NK-92 treated with Interleukin-12 subunit alpha and Interleukin-12 subunit beta, amount 100 ng/mL, for 24 hours (cell line): Measurements from ENCODE around the gene UBD.

Source experiments
- DNase-seq: peaks from one replicate; lab custom pipeline; 2025; lab: John Stamatoyannopoulos, UW

The UBD gene

GRCh38 chr6:29559524-29560287 is at the start of gene UBD:
UBD (minus strand) TSS chr6:29559732; CDS start chr6:29559701, 31 bp downstream.
- DNase-seq = no peak

GRCh38 chr6:29608131-29608530 is 48.6 kb upstream of the UBD start:
- DNase-seq = no peak

GRCh38 chr6:29603930-29604329 is 44.4 kb upstream of the UBD start:
- DNase-seq = no peak

DNA sequence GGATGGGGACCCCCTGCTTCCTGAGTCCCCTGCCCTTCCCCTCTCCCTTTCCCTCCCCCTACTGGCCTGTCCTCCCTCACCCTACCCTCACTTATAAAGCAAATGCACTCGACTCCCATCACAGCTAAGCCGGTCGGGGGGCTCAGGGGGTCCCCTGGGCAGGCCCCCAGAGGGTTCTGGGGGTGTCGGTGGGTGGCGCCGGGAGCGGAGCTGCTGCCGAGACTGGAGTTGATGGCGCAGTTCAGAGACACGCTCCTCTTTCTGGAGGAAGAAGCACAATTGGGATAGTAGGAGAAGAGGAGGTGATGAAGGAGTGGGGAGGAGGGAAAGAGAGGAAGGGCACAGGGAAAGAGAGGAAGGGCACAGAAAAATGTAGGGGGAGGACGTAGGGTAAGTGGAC is 43.9 kb upstream of the UBD start:
- no peak for DNase-seq

DNA sequence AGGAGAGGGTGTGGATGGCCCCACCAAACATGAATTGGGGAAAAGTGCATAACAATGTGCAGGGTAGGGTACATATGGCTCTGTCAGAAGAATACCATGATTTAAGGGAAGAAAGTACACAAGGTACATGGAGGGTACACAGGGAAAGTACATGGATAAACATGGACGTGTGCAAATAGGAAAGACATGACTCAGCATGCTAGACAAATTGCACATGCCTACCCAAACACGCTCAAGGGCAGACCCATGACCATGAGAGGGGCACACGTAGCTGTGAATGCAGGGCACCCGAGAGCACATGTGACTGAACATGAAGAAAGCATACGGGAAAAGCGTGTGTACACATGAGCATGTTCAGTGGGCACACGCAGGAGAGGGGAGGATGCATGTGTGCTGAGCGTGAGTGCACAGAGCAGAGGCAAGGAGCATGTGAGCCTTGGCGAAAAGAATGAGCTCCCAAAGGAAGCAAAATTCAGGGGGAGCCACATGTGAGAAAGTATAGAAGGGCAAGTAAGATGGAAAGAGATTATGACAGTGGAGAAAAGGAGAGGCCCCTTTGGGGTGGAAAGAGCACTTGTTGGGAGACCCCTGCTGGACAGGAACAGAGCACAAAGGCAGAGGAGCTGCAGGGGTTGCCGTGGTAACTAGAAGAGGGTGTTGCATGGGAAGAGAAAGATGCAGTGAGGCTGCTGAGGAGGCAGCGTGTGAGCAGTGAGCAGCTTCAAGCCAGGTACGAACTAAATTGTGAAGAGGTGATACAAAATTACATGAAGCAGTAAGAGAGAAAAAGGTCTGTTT is 43.2 kb upstream of the UBD start:
- DNase-seq = no peak

DNA sequence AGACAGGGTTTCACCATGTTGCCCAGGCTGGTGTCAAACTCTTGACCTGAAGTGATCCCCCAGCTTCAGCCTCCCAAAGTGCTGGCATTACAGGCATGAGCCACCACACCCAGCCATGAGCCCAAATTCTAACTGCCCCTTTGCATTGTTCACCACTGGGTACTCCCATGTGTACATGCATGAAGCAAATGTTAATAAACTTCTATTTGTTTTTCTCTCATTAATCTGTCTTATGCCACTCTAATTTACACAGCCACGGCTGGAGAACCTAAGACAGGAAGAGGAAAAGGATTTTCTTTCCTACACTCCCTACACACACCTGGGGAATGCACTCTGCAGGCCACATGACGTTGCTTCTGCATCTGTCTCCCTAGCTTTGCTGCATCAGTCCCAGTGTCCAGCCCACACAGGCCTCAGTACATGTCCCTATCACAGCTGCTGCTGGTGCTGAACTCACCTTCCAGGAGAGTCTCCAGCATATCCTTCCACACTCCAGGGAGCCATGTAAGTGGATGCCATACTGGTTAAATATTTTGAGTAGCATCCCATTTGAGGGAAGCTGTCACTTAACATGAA is 38.7 kb upstream of the UBD start:
- DNase-seq = no peak

- no peak for DNase-seq
These were observed 37.7 kb upstream of the UBD start for GRCh38 chr6:29597184-29597583.

GRCh38 chr6:29596381-29596900 is 36.9 kb upstream of the UBD start:
- DNase-seq = no peak

DNA sequence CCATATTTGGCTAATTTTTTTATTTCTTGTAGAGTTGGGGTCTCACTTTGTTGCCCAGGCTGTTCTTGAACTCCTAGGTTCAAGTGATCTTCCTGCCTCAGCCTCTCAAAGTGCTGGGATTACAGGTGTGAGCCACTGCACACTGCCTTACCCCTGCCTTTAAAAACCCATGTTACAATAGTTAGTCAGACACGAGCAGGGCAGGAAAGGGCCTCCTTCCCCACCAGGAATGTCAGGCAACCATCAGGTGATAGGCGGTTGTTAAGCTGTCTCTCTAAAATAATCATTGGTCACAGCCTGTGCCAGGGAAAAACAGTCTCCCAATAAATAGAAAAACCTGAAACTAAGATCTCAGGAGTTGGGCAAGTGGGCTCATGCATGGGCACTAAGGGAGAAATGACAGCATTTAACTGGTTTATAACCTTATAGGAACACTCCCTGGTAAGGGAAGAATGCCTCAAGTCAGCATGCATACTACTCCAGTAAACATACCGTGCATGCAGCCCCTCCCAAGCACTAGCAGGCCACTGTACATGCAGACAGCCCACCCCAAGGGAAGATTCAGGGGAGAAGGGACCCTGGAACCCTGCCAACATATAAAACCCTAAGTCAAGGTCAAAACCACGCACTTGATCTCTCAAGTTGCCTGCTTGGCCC is 33.8 kb upstream of the UBD start:
- no peak for DNase-seq

DNA sequence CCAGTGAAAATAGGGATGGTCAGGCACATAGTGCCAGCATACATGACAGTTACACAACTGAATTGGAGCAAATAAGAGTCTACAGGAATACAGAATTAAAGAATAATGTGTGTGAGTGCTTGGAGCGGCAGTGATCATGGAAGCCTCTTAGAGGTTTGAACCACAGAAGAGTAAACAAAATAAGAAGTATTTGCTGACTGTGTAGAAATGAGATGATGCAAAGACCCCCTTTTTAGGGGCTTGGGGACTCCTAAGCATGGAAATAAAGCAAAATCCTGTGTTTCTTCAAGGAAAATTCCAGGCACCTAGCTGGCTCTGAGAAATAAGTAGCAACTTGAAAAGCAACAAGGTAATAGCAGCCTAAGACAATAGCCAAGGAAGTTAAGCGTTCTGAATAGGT is 32.1 kb upstream of the UBD start:
- no peak for DNase-seq

DNA sequence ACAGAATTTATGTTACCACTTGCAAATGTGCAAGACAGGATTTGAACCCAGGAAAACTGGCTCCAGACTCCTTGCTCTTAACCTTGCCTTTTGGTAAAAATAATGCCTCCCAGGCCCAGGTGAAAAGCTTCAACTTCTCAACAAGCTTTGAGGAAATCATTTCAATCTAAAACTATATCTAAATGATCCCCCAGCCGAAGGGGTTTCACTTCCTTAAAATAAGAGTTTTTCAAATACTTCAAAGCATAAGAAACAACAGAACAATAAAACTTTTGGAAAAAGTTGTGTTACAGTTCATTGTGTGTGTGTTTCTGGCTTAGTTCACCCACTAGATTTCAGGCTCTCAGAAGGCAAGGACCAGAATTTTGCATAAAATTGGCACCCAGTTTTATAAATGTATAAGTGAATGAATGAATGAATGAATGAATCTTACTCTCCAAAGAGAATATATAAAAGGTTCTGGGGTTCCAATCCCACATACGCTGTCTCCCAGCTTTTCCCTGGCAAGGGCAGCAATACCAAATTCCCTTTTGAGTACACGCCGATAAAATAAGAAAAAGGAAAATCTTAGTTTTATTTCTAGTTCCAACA is 30.8 kb upstream of the UBD start:
- no peak for DNase-seq

- DNase-seq = no peak
These were observed 30.0 kb upstream of the UBD start for GRCh38 chr6:29589423-29590048.

GRCh38 chr6:29584821-29585220 is 25.3 kb upstream of the UBD start, which contains the start of gene OR2H2:
OR2H2 (plus strand) TSS chr6:29585121; CDS start chr6:29587945, 2,824 bp downstream.
- no peak for DNase-seq

DNA sequence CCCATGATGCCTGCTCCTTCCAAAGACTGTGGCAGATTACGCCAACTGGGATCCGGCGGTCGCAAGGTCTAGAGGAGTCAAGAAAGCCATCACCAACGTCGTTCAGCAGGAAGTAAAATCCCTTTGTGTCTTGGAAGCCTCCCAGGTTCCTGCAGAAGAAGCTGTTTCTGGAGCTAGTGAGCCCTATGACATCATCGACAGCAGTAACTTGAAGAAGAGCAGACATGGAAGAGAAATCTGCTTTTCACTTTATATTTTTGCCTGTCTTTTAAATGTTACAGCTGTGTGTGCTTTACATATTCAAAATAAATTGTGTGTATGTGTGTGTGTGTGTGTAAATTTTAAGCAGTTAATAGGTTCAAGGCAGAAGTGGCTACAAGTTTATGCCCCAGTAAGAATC is 18.0 kb upstream of the UBD start:
- no peak for DNase-seq

GRCh38 chr6:29576056-29576455 is 16.5 kb upstream of the UBD start:
- DNase-seq = no peak

- no peak for DNase-seq
These were observed 8.5 kb upstream of the UBD start for GRCh38 chr6:29567991-29568390.

DNA sequence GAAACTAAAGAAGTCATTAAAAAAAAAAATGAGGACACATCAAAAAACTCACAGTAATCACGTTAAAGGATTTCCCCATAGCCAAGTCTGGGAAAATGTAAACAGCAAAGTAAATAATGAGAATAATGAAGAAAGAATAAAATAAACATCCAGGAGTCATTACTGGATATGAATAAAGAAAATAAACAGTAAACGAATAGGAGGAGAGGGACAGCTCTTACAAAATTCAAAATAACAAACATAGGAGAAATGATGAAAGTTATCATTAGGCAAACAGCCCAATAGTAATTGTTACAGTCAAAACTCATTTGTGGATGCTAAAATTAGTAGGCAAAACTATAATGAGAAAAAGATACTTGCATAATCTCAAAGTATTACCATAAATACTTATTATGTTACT is 8.0 kb upstream of the UBD start:
- DNase-seq = no peak

DNA sequence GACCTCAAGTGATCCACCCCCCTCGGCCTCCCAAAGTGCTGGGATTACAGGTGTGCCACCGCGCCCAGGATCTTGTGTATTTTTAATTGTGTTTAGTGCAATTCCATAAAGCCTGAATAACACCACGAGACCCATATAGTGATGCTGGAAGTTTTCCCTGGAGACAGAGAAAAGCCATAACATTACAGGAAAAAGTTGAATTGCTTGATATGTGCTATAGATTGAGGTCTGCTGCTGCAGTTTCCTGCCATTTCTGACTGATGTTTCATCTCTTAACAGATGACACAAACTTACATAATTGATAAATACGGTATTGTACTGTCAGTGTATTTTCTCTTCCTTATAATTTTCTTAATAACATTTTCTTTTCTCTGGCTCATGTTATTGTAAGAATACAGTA is 7.3 kb upstream of the UBD start:
- no peak for DNase-seq

DNA sequence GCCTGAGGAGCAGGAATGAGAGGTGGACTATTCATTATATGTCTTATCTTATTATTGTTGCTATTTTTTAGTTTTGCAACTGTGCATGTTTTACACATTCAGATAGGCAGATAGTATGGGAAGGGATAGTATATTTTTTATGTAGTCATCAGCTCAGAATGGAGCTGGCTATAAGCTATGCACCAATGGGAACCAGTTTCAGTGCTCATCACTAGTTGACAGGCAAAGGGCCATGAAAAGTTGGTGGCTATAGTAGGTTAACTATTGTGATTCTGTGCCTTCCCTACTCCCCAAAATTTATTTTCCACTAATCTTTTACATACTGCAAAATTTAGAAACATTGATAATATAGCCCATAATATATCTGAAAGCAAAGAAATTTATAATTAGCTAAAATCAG is 5.3 kb upstream of the UBD start:
- DNase-seq = no peak

DNA sequence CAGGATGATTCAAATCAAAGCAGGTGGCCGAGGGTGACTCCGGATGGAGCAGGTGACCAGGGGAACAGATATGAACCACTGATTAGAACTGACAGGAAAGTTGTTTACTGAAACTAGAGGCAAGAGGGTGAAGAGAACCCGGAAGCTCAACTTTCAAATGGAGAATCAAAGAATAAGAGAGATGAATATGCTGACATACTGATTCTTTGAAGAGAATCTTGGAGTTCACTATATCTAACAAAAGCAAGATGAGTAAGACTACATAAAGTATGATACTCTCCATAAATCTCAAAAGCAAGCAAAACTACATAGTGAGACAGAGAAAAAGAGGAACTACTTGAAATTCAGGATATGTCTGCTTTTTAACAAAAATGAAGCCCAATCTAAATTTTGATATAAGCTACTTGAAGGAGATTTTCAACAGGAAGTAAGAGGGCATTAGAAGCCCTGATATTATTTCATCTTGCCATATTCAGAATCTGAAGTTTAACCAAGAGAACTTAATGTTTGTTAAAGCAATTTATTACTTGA is 4.0 kb upstream of the UBD start:
- DNase-seq = no peak

- DNase-seq = no peak
These were observed 2.2 kb upstream of the UBD start for GRCh38 chr6:29561606-29562181.
